KBM-7 (cell line): ENCODE results near the gene CHRNA7.

ENCODE experiments used
- DNase-seq: peaks from one replicate; pipeline ENCODE4 v3.0.0-alpha.2; 2015
- in situ Hi-C: fragments of 300-500 bp; cut with MboI; formaldehyde crosslinking; loops from 2 replicates; pipeline ENCODE4 v1.14.3; 2020; ENCODE audit warnings: low sequenced_read_pairs, low pct_unique_long_range_greater_than_20kb, mixed read lengths

Gene CHRNA7

GRCh38 chr15:32029862-32030781, at the start of gene CHRNA7:
Gene CHRNA7, plus strand, starts transcription at chr15:32030515. Its CDS starts 80 bp downstream, at chr15:32030595.
- DNase-seq: peak; percentile 61
- in situ Hi-C loops: no loop called here

DNA sequence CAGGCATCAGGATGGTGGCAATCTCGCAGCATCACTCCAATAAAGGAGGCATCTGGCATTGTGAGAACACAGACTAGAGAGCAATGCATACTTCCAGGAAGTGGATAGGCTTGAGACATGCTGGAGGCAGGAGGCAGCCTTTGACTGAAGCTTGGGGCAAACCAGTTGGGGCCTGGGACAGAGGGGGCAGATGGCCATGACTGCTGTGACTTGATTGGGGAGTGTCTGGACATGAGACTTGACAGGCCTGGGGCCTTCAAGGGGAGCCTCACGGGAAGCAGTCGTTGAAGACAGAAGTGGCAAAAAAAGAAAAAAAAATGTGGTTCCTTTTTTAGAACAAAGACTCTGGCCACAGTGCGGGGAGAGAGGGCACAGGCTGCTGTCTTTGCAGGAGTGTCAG, 44.7 kb upstream of the CHRNA7 start:
- DNase-seq: peak; percentile 28
- in situ Hi-C loops: no loop called here

DNA sequence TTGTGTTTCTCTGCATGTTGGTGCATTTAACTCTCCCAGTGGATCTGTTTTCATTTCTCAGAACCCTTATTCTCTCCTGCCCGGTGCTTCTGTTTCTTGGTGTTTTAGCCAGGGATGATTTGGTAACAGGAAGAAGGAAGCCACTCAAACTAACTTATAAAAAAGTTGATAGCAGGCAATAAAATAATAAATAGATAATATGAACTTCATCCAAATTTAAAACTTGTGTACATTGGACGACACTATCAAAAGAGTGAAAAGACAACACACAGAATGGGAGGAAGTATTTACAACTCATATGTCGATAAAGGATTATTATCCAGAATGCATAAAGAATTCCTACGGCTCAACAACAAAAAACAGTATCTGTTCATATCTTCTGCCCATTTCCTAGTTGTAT, 37.3 kb upstream of the CHRNA7 start:
- in situ Hi-C loops: no loop called here
- no peak for DNase-seq

DNA sequence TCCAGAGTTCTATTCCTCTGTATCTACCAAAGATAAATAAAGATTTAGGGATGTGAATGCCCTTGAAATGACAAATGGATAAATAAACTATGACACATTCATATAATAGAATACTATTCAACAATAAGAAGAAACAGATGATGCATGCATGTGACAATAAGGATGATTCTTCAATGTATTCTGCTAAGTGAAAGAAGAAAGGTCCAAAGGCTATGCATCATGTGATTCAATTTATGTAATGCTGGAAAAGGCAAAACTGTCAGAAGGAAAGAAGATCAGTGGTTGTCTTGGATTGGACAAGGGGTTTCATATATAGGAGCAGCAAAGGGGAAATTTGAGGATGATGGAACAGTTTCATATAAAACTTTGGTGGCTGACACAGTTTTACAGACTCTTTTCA, 32.6 kb upstream of the CHRNA7 start:
- no peak for DNase-seq
- in situ Hi-C loops: no loop called here

DNA sequence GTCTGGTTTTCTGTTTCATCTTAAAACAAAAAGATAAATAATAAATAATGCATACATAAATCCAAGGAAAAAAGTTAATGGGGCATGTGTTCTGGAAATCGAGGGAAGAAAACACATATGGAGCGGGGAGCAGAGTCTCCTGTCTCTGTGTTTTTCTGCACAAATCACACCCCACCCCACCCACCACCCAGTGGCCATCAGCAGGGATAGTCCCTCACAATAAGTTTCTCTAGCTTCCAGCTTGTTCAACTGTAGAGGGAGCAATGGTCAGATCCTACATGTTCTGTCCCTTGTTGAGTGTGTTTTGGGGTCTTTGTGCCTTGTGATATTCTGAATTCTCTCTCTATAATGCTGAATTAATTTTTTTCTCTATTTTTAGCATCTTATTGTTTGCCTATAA, 26.8 kb upstream of the CHRNA7 start:
- in situ Hi-C loops: no loop called here
- DNase-seq: no peak

- in situ Hi-C loops: no loop called here
- no peak for DNase-seq
Observed at GRCh38 chr15:32004249-32004648, 26.1 kb upstream of the CHRNA7 start.

DNA sequence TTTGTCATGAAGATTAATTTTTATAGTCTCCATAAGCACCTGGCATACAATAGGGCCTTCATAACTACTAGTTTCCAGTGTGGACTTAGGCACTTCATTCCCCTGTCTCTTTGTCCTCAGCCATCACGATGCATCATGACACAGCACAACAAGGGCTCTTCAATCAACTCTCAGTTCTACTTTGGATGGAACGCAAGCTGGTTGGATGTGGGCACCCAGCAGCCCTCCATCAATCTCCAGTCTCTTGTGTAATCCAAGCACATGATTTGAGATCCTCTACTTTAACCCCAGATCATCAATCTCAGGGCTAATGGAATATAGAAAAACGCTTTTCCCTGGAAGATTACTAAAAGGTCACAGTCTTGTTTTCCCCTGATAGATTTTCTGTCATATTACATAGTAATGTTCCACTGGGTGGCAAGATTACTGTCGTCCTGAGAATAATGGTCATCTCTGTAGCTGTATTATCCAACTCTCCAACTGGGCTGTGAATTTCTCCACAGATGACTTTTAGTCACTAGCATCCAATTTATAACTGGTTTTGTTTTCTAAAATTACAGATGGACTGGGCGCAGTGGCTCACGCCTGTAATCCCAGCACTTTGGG, 22.9 kb upstream of the CHRNA7 start:
- in situ Hi-C loops: no loop called here

GRCh38 chr15:32014953-32015352, 15.4 kb upstream of the CHRNA7 start:
- no peak for DNase-seq
- in situ Hi-C loops: no loop called here

More for the DNA sequence above, 22.9 kb upstream of the CHRNA7 start:
- no peak for DNase-seq

GRCh38 chr15:32020156-32020555, 10.2 kb upstream of the CHRNA7 start:
- DNase-seq: no peak
- in situ Hi-C loops: no loop called here

DNA sequence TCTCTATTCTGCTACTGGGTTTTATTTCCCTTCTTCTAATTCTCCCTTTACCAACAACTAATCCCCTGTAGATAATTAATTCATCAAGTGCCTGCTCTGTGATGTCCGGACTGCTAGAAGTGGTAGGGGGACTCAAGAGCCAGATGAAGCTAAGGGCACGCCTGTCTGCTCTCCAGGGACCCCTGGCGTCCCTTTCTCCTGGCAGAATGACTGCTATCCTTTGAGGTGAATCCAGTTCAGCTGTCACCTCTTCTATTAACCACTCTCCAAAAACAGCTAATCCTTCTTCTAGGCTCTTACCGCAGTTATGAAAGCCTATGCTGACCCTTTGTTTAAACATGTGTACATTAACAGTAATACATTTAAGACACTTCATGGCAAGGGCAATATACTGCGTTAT, 1.4 kb upstream of the CHRNA7 start:
- in situ Hi-C loops: no loop called here
- DNase-seq: no peak

- peak; percentile 71 for DNase-seq
Observed at GRCh38 chr15:32029409-32029861, 880 bp upstream of the CHRNA7 start.

DNA sequence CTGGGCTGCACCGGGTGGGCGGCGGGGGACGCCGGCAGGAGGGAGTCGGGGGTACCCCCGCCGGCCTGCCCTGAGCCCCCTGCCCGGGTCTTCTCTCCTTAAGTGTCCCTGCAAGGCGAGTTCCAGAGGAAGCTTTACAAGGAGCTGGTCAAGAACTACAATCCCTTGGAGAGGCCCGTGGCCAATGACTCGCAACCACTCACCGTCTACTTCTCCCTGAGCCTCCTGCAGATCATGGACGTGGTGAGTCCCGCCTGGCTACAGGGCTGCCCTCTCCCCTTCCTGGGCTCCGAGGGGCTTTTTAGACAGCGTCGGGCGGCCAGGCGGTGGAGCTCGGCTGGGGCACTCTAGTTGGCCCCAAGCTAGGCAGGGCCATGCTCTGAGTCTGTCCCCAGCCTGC, 480 bp downstream of the CHRNA7 start:
- peak; percentile 7 for DNase-seq
- in situ Hi-C loops: no loop called here

More at GRCh38 chr15:32029409-32029861, 880 bp upstream of the CHRNA7 start:
- in situ Hi-C loops: no loop called here

DNA sequence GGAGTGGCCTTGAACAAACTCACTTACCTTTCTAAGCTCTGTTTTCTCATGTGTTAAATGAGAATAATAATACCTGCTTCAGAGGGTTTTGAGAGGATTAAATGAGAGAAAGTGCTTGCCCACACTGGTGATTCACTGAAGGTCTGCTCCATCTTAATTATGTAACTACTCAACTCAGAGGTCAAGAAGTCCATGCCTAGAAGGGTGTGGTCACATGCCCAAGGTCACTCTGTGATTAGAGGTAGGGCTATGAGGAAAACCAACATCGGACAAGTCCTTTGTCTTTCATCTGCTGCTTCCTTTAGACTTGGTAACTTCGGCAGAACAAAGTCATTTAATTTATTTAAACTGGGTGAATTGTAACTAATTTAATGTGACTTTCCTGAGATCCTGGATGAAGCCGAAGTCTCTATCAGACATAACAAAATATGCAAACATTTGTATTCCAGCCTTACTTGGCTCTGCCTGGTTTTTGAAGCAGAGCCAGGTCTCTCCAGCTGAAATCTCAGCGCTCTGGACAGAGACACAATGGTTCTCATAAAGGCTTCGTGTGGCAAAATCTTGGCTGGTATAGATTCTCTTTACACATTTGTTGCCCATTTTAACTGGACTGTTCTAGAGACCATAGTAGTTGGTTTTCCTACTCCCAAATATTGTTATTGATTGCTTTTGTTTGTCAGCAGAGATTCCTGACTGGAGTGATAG, 3.0 kb downstream of the CHRNA7 start:
- DNase-seq: no peak
- in situ Hi-C loops: no loop called here

GRCh38 chr15:32034106-32034505, 3.8 kb downstream of the CHRNA7 start:
- in situ Hi-C loops: no loop called here
- no peak for DNase-seq

GRCh38 chr15:32035285-32035684, 5.0 kb downstream of the CHRNA7 start:
- no peak for DNase-seq
- in situ Hi-C loops: no loop called here

DNA sequence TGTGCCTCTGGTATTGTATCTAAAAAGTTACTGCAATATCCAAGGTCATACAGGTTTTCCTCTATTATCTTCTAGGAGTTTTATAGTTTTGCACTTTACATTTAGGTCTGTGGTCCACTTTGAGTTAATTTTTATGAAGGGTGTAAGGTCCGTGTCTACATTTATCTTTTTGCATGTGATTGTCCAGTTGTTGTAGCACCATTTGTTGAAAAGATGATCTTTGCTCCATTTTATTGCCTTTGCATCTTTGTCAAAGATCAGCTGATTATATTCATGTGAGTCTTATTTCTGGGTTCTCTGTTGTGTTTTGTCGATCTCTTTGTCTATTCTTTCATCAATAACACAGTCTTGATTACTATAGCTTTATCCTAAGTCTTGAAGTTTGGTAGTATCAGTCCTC, 6.7 kb downstream of the CHRNA7 start:
- in situ Hi-C loops: no loop called here
- no peak for DNase-seq

DNA sequence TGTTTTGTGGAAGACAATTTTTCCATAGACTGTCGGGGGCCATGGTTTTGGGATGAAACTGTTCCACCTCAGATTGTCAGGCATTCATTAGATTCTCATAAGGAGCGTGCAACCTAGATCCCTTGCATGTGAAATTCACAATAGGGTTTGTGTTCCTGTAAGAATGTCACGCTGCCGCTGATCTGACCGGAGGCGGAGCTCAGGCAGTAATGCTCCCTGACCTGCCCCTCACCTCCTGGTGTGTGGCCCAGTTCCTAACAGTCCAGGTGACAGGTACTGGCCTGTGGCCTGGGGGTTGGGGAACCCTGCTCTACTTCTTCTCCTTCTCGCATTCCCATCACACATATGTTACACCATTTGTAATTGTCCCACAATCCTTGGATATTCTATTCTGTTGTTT, 11.0 kb downstream of the CHRNA7 start:
- no peak for DNase-seq
- in situ Hi-C loops: no loop called here

GRCh38 chr15:32042269-32042972, 12.1 kb downstream of the CHRNA7 start:
- in situ Hi-C loops: no loop called here
- peak; percentile 5 for DNase-seq

GRCh38 chr15:32053719-32054118, 23.4 kb downstream of the CHRNA7 start:
- in situ Hi-C loops: no loop called here
- no peak for DNase-seq
